HEK293 (cell line): ENCODE results near the gene ADIRF.
"Not testable (repeated sequence)": the region's sequence is repeated elsewhere in the genome, so short reads cannot be mapped to it uniquely, and the experiment has no call there.

Experiments
- CTCF ChIP-seq: fragments of 450-650 bp; formaldehyde crosslinking; IDR thresholded peaks from 2 replicates; pipeline ENCODE4 v1.5.1; 2016; ENCODE audit warnings: missing biosample characterization, missing genetic modification characterization
- KLF1 ChIP-seq: fragments of 450-650 bp; formaldehyde crosslinking; IDR thresholded peaks from 2 replicates; pipeline ENCODE4 v1.5.1; 2016; ENCODE audit warnings: missing biosample characterization, missing genetic modification characterization
- MYNN ChIP-seq: fragments of 450-650 bp; formaldehyde crosslinking; IDR thresholded peaks from 2 replicates; pipeline ENCODE4 v1.5.1; 2016; ENCODE audit warnings: missing biosample characterization, missing genetic modification characterization, borderline replicate concordance
- REST ChIP-seq: fragments of 450-650 bp; formaldehyde crosslinking; IDR thresholded peaks from 2 replicates; pipeline ENCODE4 v1.5.1; 2016; ENCODE audit warnings: missing biosample characterization, missing genetic modification characterization
- YY1 ChIP-seq: fragments of 450-650 bp; formaldehyde crosslinking; IDR thresholded peaks from 2 replicates; pipeline ENCODE4 v1.5.1; 2018; ENCODE audit warnings: missing biosample characterization, missing genetic modification characterization
- YY2 ChIP-seq: fragments of 450-650 bp; formaldehyde crosslinking; IDR thresholded peaks from 2 replicates; pipeline ENCODE4 v1.5.1; 2016; ENCODE audit warnings: missing biosample characterization, missing genetic modification characterization
- ZBTB21 ChIP-seq: fragments of 450-650 bp; formaldehyde crosslinking; IDR thresholded peaks from 2 replicates; pipeline ENCODE4 v1.5.1; 2017; ENCODE audit warnings: missing biosample characterization, missing genetic modification characterization
- ZBTB6 ChIP-seq: fragments of 450-650 bp; formaldehyde crosslinking; IDR thresholded peaks from 2 replicates; pipeline ENCODE4 v1.5.1; 2017; ENCODE audit warnings: missing biosample characterization, missing genetic modification characterization
- ZNF138 ChIP-seq: fragments of 450-650 bp; formaldehyde crosslinking; IDR thresholded peaks from 2 replicates; pipeline ENCODE4 v1.5.1; 2016; ENCODE audit warnings: missing biosample characterization, missing genetic modification characterization, borderline replicate concordance
- ZNF324 ChIP-seq: fragments of 450-650 bp; formaldehyde crosslinking; IDR thresholded peaks from 2 replicates; pipeline ENCODE4 v1.5.1; 2016; ENCODE audit warnings: missing biosample characterization, missing genetic modification characterization
- ZNF350 ChIP-seq: fragments of 450-650 bp; formaldehyde crosslinking; IDR thresholded peaks from 2 replicates; pipeline ENCODE4 v1.5.0; 2017; ENCODE audit warnings: missing biosample characterization, mild to moderate bottlenecking, missing genetic modification characterization
- ZNF514 ChIP-seq: fragments of 450-650 bp; formaldehyde crosslinking; IDR thresholded peaks from 2 replicates; pipeline ENCODE4 v1.5.1; 2016; ENCODE audit warnings: missing biosample characterization, missing genetic modification characterization
- TF ChIP-seq, protein P1 (sequence below): sonication (generic); formaldehyde crosslinking; IDR thresholded peaks from 2 replicates; pipeline ENCODE4 v1.8.1; 2022; ENCODE audit warnings: mild to moderate bottlenecking, moderate library complexity, missing genetic modification reagents

DNA sequence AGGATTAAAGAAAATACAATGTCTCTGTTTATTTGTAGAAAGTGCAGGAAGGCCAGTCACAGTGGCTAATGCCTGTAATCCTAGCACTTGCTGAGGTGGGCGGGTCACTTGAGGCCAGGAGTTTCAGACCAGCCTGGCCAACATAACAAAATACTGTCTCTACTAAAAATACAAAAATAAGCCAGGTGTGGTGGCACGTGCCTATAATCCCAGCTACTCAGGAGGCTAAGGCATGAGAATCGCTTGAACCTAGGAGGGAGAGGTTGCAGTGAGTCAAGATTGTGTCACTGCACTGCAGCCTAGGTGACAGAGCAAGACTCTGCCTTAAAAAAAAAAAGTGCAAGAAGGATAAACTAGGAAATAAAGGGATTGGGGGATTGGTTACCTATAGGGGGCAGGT is 10.2 kb downstream of the ADIRF start:
- TF ChIP-seq CTCF (tag by site-specific recombination); REST; ZNF350 (tag by site-specific recombination); YY1 (tag by site-specific recombination); KLF1 (tag by site-specific recombination); ZNF514 (tag by site-specific recombination); ZBTB21 (tag by site-specific recombination); MYNN (tag by site-specific recombination); YY2 (tag by site-specific recombination); ZNF138 (tag by site-specific recombination); ZNF324 (tag by site-specific recombination); ZBTB6: not testable (repeated sequence)
- TF ChIP-seq, protein P1, sequence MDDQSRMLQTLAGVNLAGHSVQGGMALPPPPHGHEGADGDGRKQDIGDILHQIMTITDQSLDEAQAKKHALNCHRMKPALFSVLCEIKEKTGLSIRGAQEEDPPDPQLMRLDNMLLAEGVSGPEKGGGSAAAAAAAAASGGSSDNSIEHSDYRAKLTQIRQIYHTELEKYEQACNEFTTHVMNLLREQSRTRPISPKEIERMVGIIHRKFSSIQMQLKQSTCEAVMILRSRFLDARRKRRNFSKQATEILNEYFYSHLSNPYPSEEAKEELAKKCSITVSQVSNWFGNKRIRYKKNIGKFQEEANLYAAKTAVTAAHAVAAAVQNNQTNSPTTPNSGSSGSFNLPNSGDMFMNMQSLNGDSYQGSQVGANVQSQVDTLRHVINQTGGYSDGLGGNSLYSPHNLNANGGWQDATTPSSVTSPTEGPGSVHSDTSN (CRISPR knock-in tag), result not testable (repeated sequence)
